Measurements from ENCODE around the gene NPPA. TPM values are rescaled to one million over a fixed set of nuclear protein-coding genes. Genes with fewer than 3 reads are reported as not detected.

The NPPA gene
- total RNA-seq, 1 donor from 2014 or later: not detected

DNA sequence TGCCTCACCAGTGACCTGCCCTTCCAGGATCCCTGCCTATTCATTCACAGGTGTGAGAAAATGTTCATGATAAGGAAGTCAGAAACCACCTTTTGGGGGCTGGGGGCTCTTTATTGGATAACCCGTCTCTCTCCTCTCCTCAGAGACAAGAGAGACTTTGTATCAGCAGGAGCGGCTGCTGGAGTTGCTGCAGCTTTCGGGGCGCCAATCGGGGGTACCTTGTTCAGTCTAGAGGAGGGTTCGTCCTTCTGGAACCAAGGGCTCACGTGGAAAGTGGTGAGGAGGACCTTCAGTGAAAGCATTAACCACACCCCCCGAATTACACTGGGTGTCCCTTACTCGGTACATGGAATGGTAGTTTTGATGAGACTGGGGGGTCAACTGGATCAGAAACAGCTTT, 20.6 kb downstream of the NPPA start:
- H3K9me3 Mint-ChIP-seq: no peaks in the 10 kb centered on the region
- H3K27ac Mint-ChIP-seq: no peak overlapping the region
- TF ChIP-seq CTCF (conservative IDR thresholded peaks at IDR 0.05): no peak
- no peaks in the 10 kb centered on the region for H3K27me3 Mint-ChIP-seq
- H3K4me1 Mint-ChIP-seq (ENCODE audit: unreplicated experiment): no peaks in the 10 kb centered on the region
- no peak for DNase-seq (ENCODE audit: extremely low spot score, unreplicated experiment)
- no peak overlapping the region for H3K4me3 Mint-ChIP-seq
- H3K36me3 Mint-ChIP-seq: no peaks in the 10 kb centered on the region

- no peak overlapping the region for H3K27ac Mint-ChIP-seq
- no peak overlapping the region for H3K4me3 Mint-ChIP-seq
- no peaks in the 10 kb centered on the region for H3K9me3 Mint-ChIP-seq
- no peak for DNase-seq (ENCODE audit: extremely low spot score, unreplicated experiment)
- H3K27me3 Mint-ChIP-seq: no peaks in the 10 kb centered on the region
- no peaks in the 10 kb centered on the region for H3K36me3 Mint-ChIP-seq
- no peak for TF ChIP-seq CTCF (conservative IDR thresholded peaks at IDR 0.05)
- H3K4me1 Mint-ChIP-seq (ENCODE audit: unreplicated experiment): no peaks in the 10 kb centered on the region
These were observed 22.5 kb downstream of the NPPA start for GRCh38 chr1:11825131-11825530.

DNA sequence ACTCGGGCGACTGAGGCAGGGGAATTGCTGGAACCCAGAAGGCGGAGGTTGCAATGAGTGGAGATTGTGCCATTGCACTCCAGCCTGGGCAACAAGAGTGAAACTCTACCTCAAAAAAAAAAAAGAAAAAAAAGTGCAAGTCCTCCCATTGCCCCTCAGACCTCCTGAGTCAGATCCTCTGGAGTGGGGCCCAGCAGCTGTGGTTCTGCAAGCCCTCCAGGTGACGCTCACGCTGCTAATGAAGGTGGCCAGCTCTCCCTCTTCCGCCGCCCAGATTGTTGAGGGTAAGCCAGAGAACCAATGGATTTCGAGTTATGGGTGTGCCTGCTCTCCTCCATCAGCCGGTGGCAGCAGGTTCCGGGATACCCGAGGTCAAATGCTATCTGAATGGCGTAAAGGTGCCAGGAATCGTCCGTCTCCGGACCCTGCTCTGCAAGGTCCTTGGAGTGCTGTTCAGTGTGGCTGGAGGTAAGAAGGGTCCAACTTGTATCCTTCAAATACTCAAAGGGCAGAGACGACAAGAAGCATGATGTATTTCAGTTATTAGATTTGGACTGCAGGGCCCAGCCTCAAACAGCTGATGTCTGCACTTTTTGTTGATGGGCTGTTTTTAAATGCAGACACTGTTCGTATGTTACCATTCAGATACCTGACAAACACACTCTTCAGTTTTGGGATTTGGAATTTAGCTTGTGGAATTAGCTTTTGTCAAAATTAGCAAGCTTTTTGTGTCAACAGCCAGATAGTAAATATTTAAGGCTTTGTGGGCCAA, 24.0 kb downstream of the NPPA start:
- H3K4me1 Mint-ChIP-seq (ENCODE audit: unreplicated experiment): no peaks in the 10 kb centered on the region
- no peak overlapping the region for H3K4me3 Mint-ChIP-seq
- no peaks in the 10 kb centered on the region for H3K27me3 Mint-ChIP-seq
- no peaks in the 10 kb centered on the region for H3K9me3 Mint-ChIP-seq
- DNase-seq (ENCODE audit: extremely low spot score, unreplicated experiment): no peak
- no peak for TF ChIP-seq CTCF (conservative IDR thresholded peaks at IDR 0.05)
- H3K36me3 Mint-ChIP-seq: peaks cover 10% of the 10 kb centered on the region
- no peak overlapping the region for H3K27ac Mint-ChIP-seq

- no peak for DNase-seq (ENCODE audit: extremely low spot score, unreplicated experiment)
- H3K27ac Mint-ChIP-seq: peak overlapping the region; percentile 65
- H3K27me3 Mint-ChIP-seq: no peaks in the 10 kb centered on the region
- H3K9me3 Mint-ChIP-seq: no peaks in the 10 kb centered on the region
- no peak overlapping the region for H3K4me3 Mint-ChIP-seq
- H3K36me3 Mint-ChIP-seq: peaks cover 14% of the 10 kb centered on the region
- H3K4me1 Mint-ChIP-seq (ENCODE audit: unreplicated experiment): no peaks in the 10 kb centered on the region
- TF ChIP-seq CTCF (conservative IDR thresholded peaks at IDR 0.05): no peak
These were observed 25.5 kb downstream of the NPPA start for GRCh38 chr1:11822091-11822490.

DNA sequence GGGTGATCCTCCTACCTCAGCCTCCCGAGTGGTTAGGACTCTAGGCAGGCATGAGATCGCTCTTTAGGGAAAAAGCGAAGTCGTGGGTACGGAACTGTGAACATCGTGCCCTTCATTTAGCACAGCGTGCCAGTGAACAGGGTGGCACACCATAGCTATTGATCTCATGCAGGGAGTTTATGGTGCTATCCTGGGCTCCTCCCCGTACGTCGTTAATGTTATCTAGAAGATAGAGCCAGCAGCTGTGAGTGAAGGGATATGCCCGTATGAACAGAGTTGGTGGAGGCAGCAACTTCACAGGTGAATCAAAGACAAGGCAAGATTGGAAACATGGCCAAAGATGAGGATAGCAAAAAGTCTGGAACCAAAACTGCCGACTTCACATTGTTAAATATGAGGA, 30.4 kb downstream of the NPPA start:
- no peaks in the 10 kb centered on the region for H3K9me3 Mint-ChIP-seq
- no peak overlapping the region for H3K27ac Mint-ChIP-seq
- no peak for TF ChIP-seq CTCF (conservative IDR thresholded peaks at IDR 0.05)
- no peaks in the 10 kb centered on the region for H3K27me3 Mint-ChIP-seq
- H3K36me3 Mint-ChIP-seq: peaks cover 19% of the 10 kb centered on the region
- DNase-seq (ENCODE audit: extremely low spot score, unreplicated experiment): no peak
- no peak overlapping the region for H3K4me3 Mint-ChIP-seq
- peaks cover 5% of the 10 kb centered on the region for H3K4me1 Mint-ChIP-seq (ENCODE audit: unreplicated experiment)
